GM21515 (cell line): Measurements from ENCODE around the gene GCN1.

ENCODE experiments used
- ATAC-seq: cut with Tn5 transposase; IDR thresholded peaks from one replicate; pipeline ENCODE4 v1.9.1; 2021; ENCODE audit not compliant: unreplicated experiment

Gene GCN1

DNA sequence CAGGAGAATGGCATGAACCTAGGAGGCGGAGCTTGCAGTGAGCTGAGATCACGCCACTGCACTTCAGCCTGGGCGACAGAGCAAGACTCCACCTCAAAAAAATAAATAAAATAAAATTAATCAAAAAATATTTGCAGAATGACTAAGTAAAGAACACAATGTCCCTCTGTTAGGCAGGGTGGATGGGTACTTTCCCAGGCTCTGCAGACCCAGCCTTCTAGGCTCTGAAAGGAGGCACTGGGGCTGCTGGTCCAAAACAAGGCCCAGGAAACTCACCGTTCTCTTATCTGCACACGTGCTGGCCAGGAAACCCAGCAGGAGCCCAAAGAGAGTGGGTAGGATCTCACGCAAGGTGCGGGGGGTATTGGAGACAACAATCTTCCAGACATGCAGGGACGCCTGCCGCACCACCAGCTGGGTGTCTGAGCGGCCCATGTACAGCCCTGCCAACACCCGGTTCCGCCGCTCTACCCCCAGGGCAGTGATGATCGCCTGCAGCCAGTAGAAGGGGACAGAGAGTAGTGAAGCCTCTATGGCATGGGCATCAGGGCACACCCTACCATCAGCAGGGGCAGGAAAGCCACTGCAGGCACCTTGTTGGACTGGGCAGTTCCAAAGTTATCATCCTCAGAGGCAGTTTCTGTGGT lies 52.2 kb downstream of the GCN1 start:
- ATAC-seq: no peak

DNA sequence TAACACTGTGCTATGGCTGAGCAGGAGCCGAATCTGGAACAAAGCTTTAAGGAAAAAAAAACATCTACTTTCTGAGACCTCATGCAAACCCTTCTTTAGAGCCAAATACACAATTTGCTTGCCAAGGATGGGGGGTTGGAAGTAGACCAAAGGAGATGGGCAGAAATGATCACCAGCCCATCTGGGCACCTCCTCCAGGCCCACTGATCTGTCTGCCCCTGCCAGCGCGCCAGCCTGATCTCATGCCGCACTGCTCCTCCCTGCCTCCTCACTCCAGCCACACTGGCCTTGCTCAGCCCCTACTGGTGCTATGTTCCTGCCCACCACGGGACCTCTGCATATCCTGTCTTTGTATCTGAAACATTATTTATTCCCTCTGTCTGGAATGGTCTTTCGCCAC lies 53.2 kb downstream of the GCN1 start:
- ATAC-seq: no peak

GRCh38 chr12:120140603-120141002 lies 53.9 kb downstream of the GCN1 start:
- ATAC-seq: no peak

DNA sequence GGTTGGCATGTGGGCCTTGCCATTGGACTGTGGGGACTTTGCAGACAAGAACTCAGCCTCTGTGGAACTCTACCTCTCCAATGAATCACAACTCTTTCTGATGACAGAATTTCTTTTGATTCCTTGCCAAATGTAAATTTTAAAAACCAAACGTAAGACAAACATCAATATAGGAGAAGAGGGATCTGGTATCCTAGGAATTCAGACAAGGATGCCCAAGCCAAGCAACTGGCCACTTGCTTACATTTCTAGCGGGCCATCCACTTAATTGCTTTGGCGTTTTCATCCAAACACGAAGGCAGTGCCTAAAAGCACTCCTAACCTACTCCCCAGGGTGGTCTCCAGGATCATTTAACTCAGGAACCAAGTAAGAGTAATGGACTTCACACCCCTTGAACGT lies 54.6 kb downstream of the GCN1 start:
- ATAC-seq: no peak

- ATAC-seq: no peak
Observed at GRCh38 chr12:120138366-120138765, 56.1 kb downstream of the GCN1 start.

DNA sequence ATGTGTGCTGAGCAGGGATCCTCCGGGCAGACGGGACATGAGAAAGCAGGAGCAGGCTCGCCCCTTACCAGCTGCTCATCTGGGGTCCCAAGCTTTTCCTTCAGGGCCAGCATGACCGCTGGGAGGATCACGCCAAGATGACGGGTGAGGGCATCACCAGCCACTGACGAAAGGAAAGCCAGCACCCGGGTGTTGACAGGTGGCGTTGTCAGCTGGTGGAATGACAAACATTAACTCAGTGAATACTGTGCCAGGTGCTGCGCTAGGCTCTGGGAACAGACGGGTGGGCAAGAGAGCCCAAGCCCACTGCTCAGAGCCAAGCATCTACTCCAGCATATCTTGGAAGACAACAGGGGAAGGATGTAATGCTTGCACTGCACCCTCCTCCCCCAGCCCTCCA lies 56.7 kb downstream of the GCN1 start:
- no peak for ATAC-seq

GRCh38 chr12:120136093-120136770 lies 58.3 kb downstream of the GCN1 start:
- ATAC-seq: no peak

DNA sequence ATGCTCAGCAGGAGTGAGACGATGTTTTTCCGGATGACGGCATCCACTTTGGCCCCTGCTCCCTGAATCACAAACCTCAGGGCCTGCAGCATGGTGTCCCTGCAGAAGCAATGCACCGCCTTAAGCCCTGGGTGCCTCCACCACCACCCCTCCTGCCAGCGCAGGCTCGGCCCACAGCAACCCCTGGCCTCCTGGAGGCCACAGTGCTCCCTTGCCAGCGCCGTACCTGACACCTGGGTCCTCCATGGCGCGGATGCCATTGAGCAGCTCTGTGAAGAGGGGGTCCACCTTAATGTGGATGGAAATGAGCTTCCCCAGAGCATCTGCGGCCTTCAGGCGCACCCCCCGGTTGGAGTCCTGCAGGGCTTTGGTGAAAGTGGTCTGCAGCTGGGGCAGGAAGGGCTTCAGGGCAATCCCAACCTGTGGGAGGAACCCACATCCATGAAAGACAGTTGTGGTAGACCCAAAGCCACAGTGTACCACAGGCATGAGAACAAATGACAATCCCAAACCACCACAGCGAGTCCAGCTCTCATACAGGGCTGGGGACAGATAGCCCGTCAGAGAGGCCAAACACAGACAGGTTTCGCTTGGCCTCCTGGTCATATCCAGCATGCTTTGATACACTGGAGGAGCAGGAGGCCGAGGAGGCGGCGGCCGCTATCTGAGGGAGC lies 60.1 kb downstream of the GCN1 start:
- ATAC-seq: no peak

- ATAC-seq: peak; percentile 89
Observed at GRCh38 chr12:120132863-120133385, 61.6 kb downstream of the GCN1 start.

DNA sequence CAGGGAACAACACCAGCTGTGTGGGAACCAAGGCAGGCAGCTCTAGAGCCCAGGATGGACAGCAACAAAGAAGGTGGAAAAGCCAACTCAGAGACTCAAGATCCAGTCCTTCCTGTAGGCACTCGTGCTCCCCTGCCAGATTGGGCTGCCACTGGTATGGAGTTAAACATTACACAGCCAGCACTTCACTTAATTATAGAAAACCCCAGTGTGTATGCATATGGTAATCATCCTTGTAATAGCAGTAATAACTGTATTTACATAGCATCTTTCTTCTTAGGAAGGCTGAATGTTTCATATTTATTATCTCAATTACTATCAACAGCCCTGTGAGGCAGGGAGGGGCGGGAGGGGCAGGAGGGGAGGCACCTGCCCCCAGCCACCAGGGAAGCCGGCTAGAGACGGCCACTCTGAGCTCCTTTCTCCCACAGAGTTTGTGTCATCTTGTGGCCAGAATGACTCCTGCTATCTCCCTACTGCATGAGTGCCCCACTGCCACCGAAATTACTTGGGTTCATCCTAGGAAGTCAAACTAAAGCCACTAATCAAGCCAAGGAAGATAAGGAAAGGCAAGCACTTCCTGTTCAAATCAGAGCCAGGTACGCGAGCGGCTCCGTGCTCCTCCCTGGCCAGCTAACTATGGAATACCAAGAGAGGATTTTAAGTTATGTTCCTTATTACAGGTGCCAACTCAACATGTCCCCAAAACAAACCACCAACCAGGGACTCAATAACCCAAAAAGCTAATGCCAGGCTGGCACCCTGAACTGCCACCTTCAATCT lies 62.3 kb downstream of the GCN1 start:
- ATAC-seq: no peak

- no peak for ATAC-seq
Observed at GRCh38 chr12:120131116-120131515, 63.4 kb downstream of the GCN1 start.

DNA sequence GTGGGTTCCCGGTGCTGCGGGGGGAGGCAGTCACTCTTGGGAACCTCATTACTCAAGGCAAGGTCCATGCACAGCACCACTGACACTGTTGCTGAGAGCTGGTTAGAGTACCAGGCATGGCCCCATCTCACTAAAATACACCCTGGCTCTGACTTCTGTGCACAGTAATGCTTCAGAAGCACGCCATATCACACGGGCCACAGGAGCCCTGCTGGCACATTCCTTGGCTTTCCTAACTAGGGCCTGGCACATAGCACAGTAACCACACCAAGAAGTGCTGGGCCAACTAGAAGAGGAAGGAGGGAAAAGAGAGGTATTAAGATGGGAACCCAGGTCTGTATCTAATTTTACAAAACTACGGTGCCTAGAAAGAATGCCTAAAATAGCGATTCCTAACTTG lies 64.5 kb downstream of the GCN1 start:
- ATAC-seq: no peak

DNA sequence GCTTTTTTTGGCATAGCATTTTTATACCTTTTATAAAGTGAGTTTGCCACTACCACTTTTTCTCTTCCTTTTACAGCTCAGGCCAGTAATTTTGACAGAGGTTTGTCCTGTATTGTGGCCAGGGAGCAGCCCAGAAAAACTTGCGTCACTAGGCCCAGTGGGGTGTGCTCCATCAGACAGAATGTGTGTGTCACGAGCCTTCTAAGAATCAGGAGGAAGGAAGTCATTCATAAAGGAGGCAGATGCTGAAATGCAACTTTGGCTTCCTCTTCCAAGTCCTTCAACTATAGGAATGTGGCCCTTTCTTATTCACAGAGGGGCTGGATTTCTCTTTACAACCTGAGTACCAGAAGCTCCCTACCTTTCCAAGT lies 67.9 kb downstream of the GCN1 start:
- no peak for ATAC-seq

GRCh38 chr12:120125792-120126634 lies 68.5 kb downstream of the GCN1 start:
- no peak for ATAC-seq

DNA sequence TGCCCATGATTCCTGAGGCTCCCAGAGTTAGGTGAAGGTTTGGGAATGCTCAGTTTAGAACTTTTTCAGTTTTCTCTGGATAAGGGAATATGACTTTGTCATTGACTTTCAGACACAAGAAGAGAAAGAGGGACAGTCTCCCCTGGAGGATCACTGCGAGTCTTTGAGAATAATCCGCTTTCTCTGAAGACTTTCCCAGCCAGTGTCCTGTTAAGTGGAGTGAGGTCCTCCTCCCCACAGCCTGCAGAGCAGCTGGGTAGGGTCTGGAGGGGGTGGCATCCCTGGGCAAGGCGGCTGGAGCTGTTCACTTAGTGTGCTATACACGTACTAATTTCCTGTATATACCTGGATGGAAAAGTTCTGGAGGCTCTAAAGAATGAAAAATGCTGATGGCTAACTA lies 69.5 kb downstream of the GCN1 start:
- no peak for ATAC-seq

DNA sequence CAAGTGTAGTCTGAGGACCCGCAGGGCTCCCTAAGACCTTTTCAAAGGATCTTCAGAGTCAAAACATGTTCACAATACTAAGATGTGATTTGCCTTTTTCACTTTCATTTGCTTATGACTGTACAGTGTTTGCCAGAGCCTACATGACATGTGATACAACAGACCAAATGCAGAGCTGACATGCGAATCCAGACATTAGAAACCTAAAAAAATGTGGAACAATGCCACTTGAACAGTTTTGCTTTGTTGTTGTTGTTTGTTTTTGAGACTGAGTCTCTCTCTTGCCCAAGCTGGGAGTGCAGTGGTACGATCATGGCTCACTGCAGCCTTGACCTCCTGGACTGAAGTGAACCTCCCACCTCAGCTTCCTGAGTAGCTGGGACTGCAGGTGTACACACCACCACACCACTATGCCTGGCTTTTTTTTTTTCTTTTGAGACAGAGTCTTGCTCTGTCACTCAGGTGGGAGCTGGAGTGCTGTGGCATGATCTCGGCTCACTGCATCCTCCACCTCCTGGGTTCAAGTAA lies 72.7 kb downstream of the GCN1 start:
- peak; percentile 36 for ATAC-seq

- no peak for ATAC-seq
Observed at GRCh38 chr12:120121343-120121742, 73.2 kb downstream of the GCN1 start.

GRCh38 chr12:120119271-120119973 lies 75.1 kb downstream of the GCN1 start:
- no peak for ATAC-seq

GRCh38 chr12:120118321-120119061 lies 76.0 kb downstream of the GCN1 start:
- no peak for ATAC-seq
